K562 (cell line): ENCODE data around the gene ADORA3. TPM values are rescaled to one million over a fixed set of nuclear protein-coding genes. Genes with fewer than 3 reads are reported as not detected.

Experiments used
- ATAC-seq: fragments of 200-7000 bp; cut with Tn5 transposase; 3 replicates; pipeline ENCODE4 v1.9.1; 2020; ENCODE audit warnings: moderate library complexity
- BruUV-seq: library from RNA; stranded (reverse); fragments of 400-500 nt; replicated peaks from 2 replicates; lab custom pipeline; 2021; lab: Mats Ljungman, UMichigan
- CTCF ChIA-PET: fragments of 300-600 bp; formaldehyde crosslinking; extraction: SDS; loops from one replicate; lab custom pipeline; 2021; ENCODE audit warnings: low intra/inter-chr PET ratio; lab: Yijun Ruan, JAX
- POLR2A ChIA-PET: fragments of 300-600, 350-650 bp; sonication (Branson Sonifier 250); formaldehyde crosslinking; extraction: SDS; loops from one replicate; lab custom pipeline; 2021; ENCODE audit warnings: antibody characterized with exemption, inconsistent platforms; lab: Yijun Ruan, JAX
- DNase-seq, 4 experiments: peaks; one replicate each; pipeline versions ENCODE4 v3.0.0 to v3.0.0-alpha.2; 2011 to 2018; ENCODE audit warnings: low spot score in 3 of 4, mixed read lengths in 3 of 4; ENCODE audit errors: extremely low read depth in 1 of 4
- FAIRE-seq: peaks from 2 replicates; lab custom pipeline; 2011; peaks lifted over from hg19 to GRCh38; lab: Jason Lieb, UNC
- H2AFZ ChIP-seq: 2 replicates; pipeline ENCODE4 v1.6.0; 2011; ENCODE audit warnings: low read depth, low read length, control low read depth, inconsistent platforms
- H3K27ac ChIP-seq: fragments of 200-600 bp; 3 replicates; pipeline ENCODE4 v1.8.0; 2011; ENCODE audit warnings: low read depth, mild to moderate bottlenecking, control low read depth, inconsistent platforms, low read length, moderate library complexity, mixed read lengths; ENCODE audit errors: extremely low read depth
- H3K27me3 ChIP-seq, 2 experiments: fragments of 300-600 bp in 1 of 2; 2 replicates in 1 of 2; 3 replicates in 1 of 2; pipeline versions ENCODE4 v1.6.0 to v1.8.0; 2011; ENCODE audit warnings: inconsistent platforms in 2 of 2, low read length in 2 of 2, mild to moderate bottlenecking in 1 of 2, mixed read lengths in 1 of 2, moderate library complexity in 1 of 2; ENCODE audit not compliant: control insufficient read depth in 2 of 2, insufficient read depth in 2 of 2
- H3K36me3 ChIP-seq: fragments of 300-600 bp; 3 replicates; pipeline ENCODE4 v1.8.0; 2011; ENCODE audit warnings: mild to moderate bottlenecking, low read length, inconsistent platforms; ENCODE audit not compliant: control insufficient read depth, insufficient read depth
- H3K4me1 ChIP-seq, 2 experiments: fragments of 200-600 bp in 1 of 2; replicated peaks in 1 of 2; 2 replicates in 1 of 2; 3 replicates in 1 of 2; pipeline versions ENCODE4 v1.5.1 to v1.8.0; 2011; ENCODE audit warnings: inconsistent platforms in 2 of 2, low read length in 2 of 2, mild to moderate bottlenecking in 1 of 2, mixed read lengths in 1 of 2, moderate library complexity in 1 of 2; ENCODE audit not compliant: control insufficient read depth in 2 of 2, insufficient read depth in 2 of 2
- H3K4me2 ChIP-seq: 2 replicates; pipeline ENCODE4 v1.6.1; 2011; ENCODE audit warnings: low read length, control low read depth, inconsistent platforms, mixed read lengths; ENCODE audit not compliant: insufficient read depth
- H3K4me3 ChIP-seq: fragments of 200-600 bp; sonication (generic), shearing (Covaris generic); 2 replicates; pipeline ENCODE4 v1.5.1; 2016; ENCODE audit warnings: control low read depth, inconsistent platforms
- H3K79me2 ChIP-seq: fragments of 200-600 bp; 3 replicates; pipeline ENCODE4 v1.8.0; 2011; ENCODE audit warnings: low read length, inconsistent platforms; ENCODE audit not compliant: control insufficient read depth, insufficient read depth
- H3K9ac ChIP-seq, 2 experiments: 2 replicates each; pipeline versions ENCODE4 v1.6.0 to v1.6.1; 2011; ENCODE audit warnings: low read depth in 2 of 2, low read length in 2 of 2, control low read depth in 1 of 2, inconsistent platforms in 1 of 2, mild to moderate bottlenecking in 1 of 2, mixed read lengths in 1 of 2; ENCODE audit not compliant: insufficient read depth in 1 of 2
- H3K9me1 ChIP-seq: one replicate; pipeline ENCODE4 v1.6.0; 2011; ENCODE audit warnings: inconsistent platforms, mild to moderate bottlenecking, low read length, moderate library complexity; ENCODE audit not compliant: control insufficient read depth, insufficient read depth
- H3K9me3 ChIP-seq: replicated peaks from 2 replicates; pipeline ENCODE4 v1.5.1; 2011; ENCODE audit warnings: low read depth, low read length, inconsistent platforms; ENCODE audit not compliant: control insufficient read depth, insufficient read depth
- H4K20me1 ChIP-seq: replicated peaks from 2 replicates; pipeline ENCODE4 v1.6.1; 2011; ENCODE audit warnings: low read length, inconsistent platforms, mixed read lengths; ENCODE audit not compliant: control insufficient read depth, insufficient read depth
- BRF1 ChIP-seq: IDR thresholded peaks from 3 replicates; pipeline ENCODE4 v1.6.1; 2011; ENCODE audit warnings: borderline replicate concordance, mild to moderate bottlenecking; ENCODE audit not compliant: insufficient read length; ENCODE audit errors: extremely low read depth
- ZKSCAN1 ChIP-seq: fragments of 150-350 bp; IDR thresholded peaks from 2 replicates; pipeline ENCODE4 v1.6.1; 2016; ENCODE audit warnings: low read depth, low read length
- ZNF584 ChIP-seq: fragments of 200-800 bp; sonication (Bioruptor generic); IDR thresholded peaks from 2 replicates; pipeline ENCODE4 v1.6.1; 2016; ENCODE audit warnings: low read depth, mild to moderate bottlenecking, missing genetic modification characterization, missing compliant biosample characterization
- WGBS: fragments of 100-300 bp; shearing (Covaris generic); methylation state at CpG from one replicate; pipeline ENCODE4 v1.1.6; 2016; ENCODE audit warnings: low coverage, mixed read lengths; ENCODE audit not compliant: insufficient coverage; ENCODE audit errors: missing lambda C conversion rate; 5-methylcytosine and 5-hydroxymethylcytosine counted together
- in situ Hi-C: fragments of 300-500 bp; cut with MboI; formaldehyde crosslinking; loops from 4 replicates; pipeline ENCODE4 v1.15.0; 2018; ENCODE audit warnings: inconsistent platforms, mixed read lengths
- intact Hi-C: fragments of 100-400 bp; cut with micrococcal nuclease; formaldehyde crosslinking; loops from 2 replicates; pipeline ENCODE4 v1.14.2; 2022
- polyA plus RNA-seq, 8 experiments: library from polyadenylated mRNA; depleted of rRNA in 4 of 8; stranded (reverse) in 5 of 8; unstranded in 3 of 8; fragments of >200 nt; fragmentation: Nextera tagmentation in 2 of 8; fragmentation: Illumina TruSeq in 1 of 8; extraction: Ambion mirVana in 2 of 8; extraction: Trizol in 1 of 8; gene quantifications; 2 replicates each; pipeline versions ENCODE4 v1.2.1 to v1.2.3, GENCODE V29; 2011 to 2014; ENCODE audit warnings: inconsistent platforms in 1 of 8, missing spikeins in 1 of 8
- total RNA-seq, 7 experiments: library from RNA; depleted of rRNA in 6 of 7; stranded (reverse); fragments of >200 nt in 6 of 7; fragmentation: Illumina TruSeq in 2 of 7; extraction: Trizol in 2 of 7; gene quantifications; 2 replicates each; pipeline versions ENCODE4 v1.2.1 to v1.2.3, GENCODE V29; 2011 to 2021; ENCODE audit warnings: low replicate concordance in 1 of 7
- TF ChIP-seq, protein P1 (sequence below): sonication (generic); formaldehyde crosslinking; IDR thresholded peaks from 2 replicates; pipeline ENCODE4 v1.5.0; 2020; ENCODE audit warnings: missing genetic modification reagents
- TF ChIP-seq, protein P2 (sequence below): sonication (generic); formaldehyde crosslinking; IDR thresholded peaks from 2 replicates; pipeline ENCODE4 v1.8.0; 2022; ENCODE audit warnings: mild to moderate bottlenecking, missing genetic modification reagents
- TF ChIP-seq, protein P3 (sequence below): fragments of 250-450 bp; sonication (Bioruptor Pico); IDR thresholded peaks from 2 replicates; pipeline ENCODE4 v1.4.0; 2020

Gene ADORA3
- total and polyA plus RNA-seq, 9 of the 15 experiments (the other 6 are each of a cell fraction or from before 2014, with no cell fraction given), result 0.09 to 0.35 (median 0.16) TPM; not detected in 3

DNA sequence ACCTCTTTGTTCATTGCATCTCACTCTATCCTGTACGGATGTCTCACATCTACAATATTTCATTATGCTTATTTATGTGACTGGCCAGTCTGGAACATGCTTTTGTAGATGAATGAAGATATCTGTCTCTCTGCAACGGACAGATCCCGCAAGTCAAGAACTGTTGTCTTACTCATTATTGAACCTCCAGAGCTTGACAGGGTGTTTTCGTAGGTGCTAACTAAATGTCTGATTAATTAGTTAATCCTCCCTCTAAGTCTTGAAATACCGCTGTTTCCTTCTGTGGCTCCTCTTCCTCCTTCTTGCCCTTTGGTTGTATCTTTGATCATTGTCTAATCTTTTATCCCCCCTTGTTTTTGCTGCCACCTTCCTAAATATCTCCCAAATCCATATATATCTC is 32.8 kb downstream of the ADORA3 start:
- POLR2A ChIA-PET, result interaction anchor here (0.6 kb wide), 1 partner anchor 28 kb away, joined by 3 read pairs; no protein-coding TSS in a partner anchor
- no peaks in the 10 kb centered on the region for H4K20me1 ChIP-seq
- in situ Hi-C loops, result no loop called here
- H2AFZ ChIP-seq, result no peak overlapping the region
- intact Hi-C loops, result no loop called here
- WGBS, result 91% methylated on average over 5 of the region's 5 CpGs
- H3K4me1 ChIP-seq, result peaks cover 2 to 18% of the 10 kb centered on the region in 2 experiments; a peak in 2 of 5 replicates
- FAIRE-seq, result no peak
- CTCF ChIA-PET, result no interaction called here
- no TSS peak for BruUV-seq
- H3K9ac ChIP-seq, result no peak overlapping the region
- H3K4me3 ChIP-seq, result no peak overlapping the region
- no peak overlapping the region for H3K27ac ChIP-seq
- H3K36me3 ChIP-seq, result peaks cover 33% of the 10 kb centered on the region; the same call in 2 of the 3 replicates
- no peaks in the 10 kb centered on the region for H3K9me3 ChIP-seq
- H3K4me2 ChIP-seq, result no peak overlapping the region
- DNase-seq, result no peak
- H3K79me2 ChIP-seq, result no peaks in the 10 kb centered on the region
- no peak for ATAC-seq
- no peaks in the 10 kb centered on the region for H3K9me1 ChIP-seq
- no peaks in the 10 kb centered on the region for H3K27me3 ChIP-seq
- TF ChIP-seq ZKSCAN1, result no peak
- TF ChIP-seq, protein P1, sequence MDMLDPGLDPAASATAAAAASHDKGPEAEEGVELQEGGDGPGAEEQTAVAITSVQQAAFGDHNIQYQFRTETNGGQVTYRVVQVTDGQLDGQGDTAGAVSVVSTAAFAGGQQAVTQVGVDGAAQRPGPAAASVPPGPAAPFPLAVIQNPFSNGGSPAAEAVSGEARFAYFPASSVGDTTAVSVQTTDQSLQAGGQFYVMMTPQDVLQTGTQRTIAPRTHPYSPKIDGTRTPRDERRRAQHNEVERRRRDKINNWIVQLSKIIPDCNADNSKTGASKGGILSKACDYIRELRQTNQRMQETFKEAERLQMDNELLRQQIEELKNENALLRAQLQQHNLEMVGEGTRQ (CRISPR knock-in tag), result no peak
- no peak for TF ChIP-seq BRF1
- no peak for TF ChIP-seq ZNF584 (CRISPR knock-in tag)
- TF ChIP-seq, protein P2, sequence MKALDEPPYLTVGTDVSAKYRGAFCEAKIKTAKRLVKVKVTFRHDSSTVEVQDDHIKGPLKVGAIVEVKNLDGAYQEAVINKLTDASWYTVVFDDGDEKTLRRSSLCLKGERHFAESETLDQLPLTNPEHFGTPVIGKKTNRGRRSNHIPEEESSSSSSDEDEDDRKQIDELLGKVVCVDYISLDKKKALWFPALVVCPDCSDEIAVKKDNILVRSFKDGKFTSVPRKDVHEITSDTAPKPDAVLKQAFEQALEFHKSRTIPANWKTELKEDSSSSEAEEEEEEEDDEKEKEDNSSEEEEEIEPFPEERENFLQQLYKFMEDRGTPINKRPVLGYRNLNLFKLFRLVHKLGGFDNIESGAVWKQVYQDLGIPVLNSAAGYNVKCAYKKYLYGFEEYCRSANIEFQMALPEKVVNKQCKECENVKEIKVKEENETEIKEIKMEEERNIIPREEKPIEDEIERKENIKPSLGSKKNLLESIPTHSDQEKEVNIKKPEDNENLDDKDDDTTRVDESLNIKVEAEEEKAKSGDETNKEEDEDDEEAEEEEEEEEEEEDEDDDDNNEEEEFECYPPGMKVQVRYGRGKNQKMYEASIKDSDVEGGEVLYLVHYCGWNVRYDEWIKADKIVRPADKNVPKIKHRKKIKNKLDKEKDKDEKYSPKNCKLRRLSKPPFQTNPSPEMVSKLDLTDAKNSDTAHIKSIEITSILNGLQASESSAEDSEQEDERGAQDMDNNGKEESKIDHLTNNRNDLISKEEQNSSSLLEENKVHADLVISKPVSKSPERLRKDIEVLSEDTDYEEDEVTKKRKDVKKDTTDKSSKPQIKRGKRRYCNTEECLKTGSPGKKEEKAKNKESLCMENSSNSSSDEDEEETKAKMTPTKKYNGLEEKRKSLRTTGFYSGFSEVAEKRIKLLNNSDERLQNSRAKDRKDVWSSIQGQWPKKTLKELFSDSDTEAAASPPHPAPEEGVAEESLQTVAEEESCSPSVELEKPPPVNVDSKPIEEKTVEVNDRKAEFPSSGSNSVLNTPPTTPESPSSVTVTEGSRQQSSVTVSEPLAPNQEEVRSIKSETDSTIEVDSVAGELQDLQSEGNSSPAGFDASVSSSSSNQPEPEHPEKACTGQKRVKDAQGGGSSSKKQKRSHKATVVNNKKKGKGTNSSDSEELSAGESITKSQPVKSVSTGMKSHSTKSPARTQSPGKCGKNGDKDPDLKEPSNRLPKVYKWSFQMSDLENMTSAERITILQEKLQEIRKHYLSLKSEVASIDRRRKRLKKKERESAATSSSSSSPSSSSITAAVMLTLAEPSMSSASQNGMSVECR (CRISPR knock-in tag), result no peak
- TF ChIP-seq, protein P3, sequence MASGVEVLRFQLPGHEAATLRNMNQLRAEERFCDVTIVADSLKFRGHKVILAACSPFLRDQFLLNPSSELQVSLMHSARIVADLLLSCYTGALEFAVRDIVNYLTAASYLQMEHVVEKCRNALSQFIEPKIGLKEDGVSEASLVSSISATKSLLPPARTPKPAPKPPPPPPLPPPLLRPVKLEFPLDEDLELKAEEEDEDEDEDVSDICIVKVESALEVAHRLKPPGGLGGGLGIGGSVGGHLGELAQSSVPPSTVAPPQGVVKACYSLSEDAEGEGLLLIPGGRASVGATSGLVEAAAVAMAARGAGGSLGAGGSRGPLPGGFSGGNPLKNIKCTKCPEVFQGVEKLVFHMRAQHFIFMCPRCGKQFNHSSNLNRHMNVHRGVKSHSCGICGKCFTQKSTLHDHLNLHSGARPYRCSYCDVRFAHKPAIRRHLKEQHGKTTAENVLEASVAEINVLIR (CRISPR knock-in tag), result no peak
